T1000 (cell line): ENCODE measurements around the gene OR10H1.
"Not testable (repeated sequence)": the region's sequence is repeated elsewhere in the genome, so short reads cannot be mapped to it uniquely, and the experiment has no call there.

Experiments
- DNase-seq: peaks from one replicate; lab custom pipeline; 2025; ENCODE audit warnings: mixed read lengths; lab: John Stamatoyannopoulos, UW

Gene OR10H1

GRCh38 chr19:15774159-15774558, 41.3 kb downstream of the OR10H1 start:
- not testable (repeated sequence) for DNase-seq

- DNase-seq, result no peak
These were observed 45.9 kb downstream of the OR10H1 start for GRCh38 chr19:15769586-15769985.

- no peak for DNase-seq
These were observed 55.4 kb downstream of the OR10H1 start for GRCh38 chr19:15759962-15760565.

GRCh38 chr19:15758379-15758778, 57.1 kb downstream of the OR10H1 start:
- DNase-seq, result no peak
